HG02973 (cell line): ENCODE measurements around the gene MAPK11.
A peak's percentile ranks its signal among the peaks of the same experiment; 100 is the strongest.

ENCODE experiments used
- ATAC-seq: cut with Tn5 transposase; IDR thresholded peaks from one replicate; pipeline ENCODE4 v1.9.1; 2021; ENCODE audit warnings: moderate library complexity; ENCODE audit not compliant: unreplicated experiment

The MAPK11 gene

GRCh38 chr22:50250555-50251476 is 19.4 kb downstream of the MAPK11 start, which contains the start of gene HDAC10:
Gene HDAC10, minus strand, starts transcription at chr22:50251265. Its CDS starts 233 bp downstream, at chr22:50251032.
- ATAC-seq, result no peak

GRCh38 chr22:50250249-50250554 is 20.0 kb downstream of the MAPK11 start:
- ATAC-seq, result no peak

GRCh38 chr22:50249341-50250248 is 20.6 kb downstream of the MAPK11 start:
- no peak for ATAC-seq

GRCh38 chr22:50248196-50249081 is 21.7 kb downstream of the MAPK11 start:
- no peak for ATAC-seq

- no peak for ATAC-seq
Measured at GRCh38 chr22:50247748-50248147, 22.4 kb downstream of the MAPK11 start.

- no peak for ATAC-seq
Measured at GRCh38 chr22:50246242-50247175, 23.7 kb downstream of the MAPK11 start.

- ATAC-seq, result no peak
Measured at GRCh38 chr22:50245214-50246072, 24.7 kb downstream of the MAPK11 start.

- peak; percentile 61 for ATAC-seq
Measured at GRCh38 chr22:50244420-50245213, 25.6 kb downstream of the MAPK11 start, which contains the start of gene TUBGCP6. Gene TUBGCP6, minus strand, starts transcription at chr22:50245023. Its CDS starts 564 bp downstream, at chr22:50244459.

- no peak for ATAC-seq
Measured at GRCh38 chr22:50243685-50244419, 26.3 kb downstream of the MAPK11 start.

GRCh38 chr22:50242406-50242949 is 27.7 kb downstream of the MAPK11 start:
- no peak for ATAC-seq

GRCh38 chr22:50238755-50239154 is 31.4 kb downstream of the MAPK11 start:
- no peak for ATAC-seq

GRCh38 chr22:50236731-50237409 is 33.3 kb downstream of the MAPK11 start:
- no peak for ATAC-seq

- no peak for ATAC-seq
Measured at GRCh38 chr22:50233223-50233622, 37.0 kb downstream of the MAPK11 start.

GRCh38 chr22:50232481-50233151 is 37.6 kb downstream of the MAPK11 start:
- no peak for ATAC-seq

GRCh38 chr22:50229370-50229769 is 40.8 kb downstream of the MAPK11 start:
- no peak for ATAC-seq

- ATAC-seq, result no peak
Measured at GRCh38 chr22:50228366-50228765, 41.8 kb downstream of the MAPK11 start.
